NCI-H446 treated with DMSO at 0.1 percent for 48 hours (cell line): ENCODE data around the gene AJAP1.

Experiments used
- DNase-seq: peaks from one replicate; lab custom pipeline; 2025; lab: John Stamatoyannopoulos, UW

AJAP1 gene

GRCh38 chr1:4734219-4734618 is 79.8 kb downstream of the AJAP1 start:
- no peak for DNase-seq

GRCh38 chr1:4734791-4735190 is 80.4 kb downstream of the AJAP1 start:
- DNase-seq = no peak

GRCh38 chr1:4736254-4736653 is 81.8 kb downstream of the AJAP1 start:
- DNase-seq = no peak

- DNase-seq = no peak
Measured at GRCh38 chr1:4741876-4742423, 87.5 kb downstream of the AJAP1 start.

GRCh38 chr1:4743978-4744750 is 89.8 kb downstream of the AJAP1 start:
- no peak for DNase-seq

GRCh38 chr1:4745560-4745959 is 91.2 kb downstream of the AJAP1 start:
- DNase-seq = no peak

GRCh38 chr1:4749406-4749805 is 95.0 kb downstream of the AJAP1 start:
- DNase-seq = no peak

GRCh38 chr1:4750177-4750576 is 95.8 kb downstream of the AJAP1 start:
- no peak for DNase-seq

GRCh38 chr1:4752059-4752458 is 97.7 kb downstream of the AJAP1 start:
- DNase-seq = no peak

GRCh38 chr1:4754816-4755215 is 100.4 kb downstream of the AJAP1 start:
- DNase-seq = no peak

- no peak for DNase-seq
Measured at GRCh38 chr1:4755301-4755845, 101.0 kb downstream of the AJAP1 start.

- DNase-seq = no peak
Measured at GRCh38 chr1:4755864-4756504, 101.6 kb downstream of the AJAP1 start.

GRCh38 chr1:4756851-4757580 is 102.6 kb downstream of the AJAP1 start:
- DNase-seq = no peak

- DNase-seq = no peak
Measured at GRCh38 chr1:4759671-4760070, 105.3 kb downstream of the AJAP1 start.

GRCh38 chr1:4760088-4760487 is 105.7 kb downstream of the AJAP1 start:
- no peak for DNase-seq

GRCh38 chr1:4761324-4761723 is 106.9 kb downstream of the AJAP1 start:
- DNase-seq = no peak

- DNase-seq = no peak
Measured at GRCh38 chr1:4762146-4762545, 107.7 kb downstream of the AJAP1 start.

GRCh38 chr1:4767308-4767707 is 112.9 kb downstream of the AJAP1 start:
- no peak for DNase-seq

- no peak for DNase-seq
Measured at GRCh38 chr1:4768553-4768952, 114.1 kb downstream of the AJAP1 start.

- no peak for DNase-seq
Measured at GRCh38 chr1:4769516-4770280, 115.3 kb downstream of the AJAP1 start.

- DNase-seq = no peak
Measured at GRCh38 chr1:4770713-4771112, 116.3 kb downstream of the AJAP1 start.

GRCh38 chr1:4771267-4771666 is 116.9 kb downstream of the AJAP1 start:
- no peak for DNase-seq
